SU-DHL-6 (cell line): ENCODE results near the gene KMT5B.
"Not testable (repeated sequence)": the region's sequence is repeated elsewhere in the genome, so short reads cannot be mapped to it uniquely, and the experiment has no call there.

Experiments used
- CTCF ChIP-seq: fragments of 200-600 bp; sonication (generic); IDR thresholded peaks from one replicate; pipeline ENCODE4 v1.5.1; 2017; ENCODE audit warnings: antibody characterized with exemption, mild to moderate bottlenecking, low read length, moderate library complexity; ENCODE audit not compliant: insufficient read depth, poor library complexity, severe bottlenecking
- EZH2phosphoT487 ChIP-seq: fragments of 200-600 bp; sonication (generic), shearing (Covaris generic); conservative IDR thresholded peaks from 2 replicates; pipeline ENCODE4 v1.6.1; 2018; ENCODE audit warnings: mild to moderate bottlenecking, antibody characterized with exemption, low read length, moderate library complexity, mixed read lengths

GRCh38 chr11:68243847-68244246 is 30.8 kb upstream of the KMT5B start:
- TF ChIP-seq CTCF, EZH2phosphoT487: not testable (repeated sequence)
